Activated T-cell treated with anti-CD3 and anti-CD28 coated beads, Interleukin-2, amount 50 U/mL, for 72 hours (primary cell): Measurements from ENCODE around the gene LRP3. TPM values are rescaled to one million over a fixed set of nuclear protein-coding genes. Genes with fewer than 3 reads are reported as not detected.

Experiments
- ATAC-seq, 2 donors: fragments of 150-1000 bp; cut with Tn5 transposase; replicated peaks in 1 of 2; 2 replicates each; pipeline ENCODE4 v1.10.0; 2021; ENCODE audit warnings: moderate library complexity in 2 of 2, mild to moderate bottlenecking in 1 of 2
- DNase-seq, 2 donors: peaks; one replicate each; pipeline ENCODE4 v3.0.0; 2021 to 2022; ENCODE audit warnings: mixed read lengths in 1 of 2
- H3K27ac Mint-ChIP-seq: one replicate; pipeline ENCODE4 v1.8.0; 2022; ENCODE audit warnings: mild to moderate bottlenecking, moderate library complexity, mixed read lengths
- H3K27me3 Mint-ChIP-seq: one replicate; pipeline ENCODE4 v1.8.0; 2022; ENCODE audit warnings: low read depth, mixed read lengths
- H3K36me3 Mint-ChIP-seq, 2 donors: one replicate each; pipeline ENCODE4 v1.8.0; 2022; ENCODE audit warnings: mixed read lengths in 2 of 2, mild to moderate bottlenecking in 1 of 2; ENCODE audit not compliant: insufficient read depth in 2 of 2
- H3K4me1 Mint-ChIP-seq: one replicate; pipeline ENCODE4 v1.8.0; 2022; ENCODE audit warnings: low read depth, mixed read lengths
- H3K4me3 Mint-ChIP-seq, 2 donors: one replicate each; pipeline ENCODE4 v1.8.0; 2022; ENCODE audit warnings: mild to moderate bottlenecking in 2 of 2, mixed read lengths in 2 of 2, moderate library complexity in 2 of 2
- H3K9me3 Mint-ChIP-seq, 2 donors: one replicate each; pipeline ENCODE4 v1.8.0; 2022; ENCODE audit warnings: mixed read lengths in 2 of 2
- total RNA-seq, 2 donors: library from RNA; stranded (reverse); gene quantifications; one replicate each; pipeline ENCODE4 v1.2.3, GENCODE V29; 2022

Gene LRP3
- total RNA-seq, 2 donors from 2014 or later = 0.10 TPM; not detected in 1

DNA sequence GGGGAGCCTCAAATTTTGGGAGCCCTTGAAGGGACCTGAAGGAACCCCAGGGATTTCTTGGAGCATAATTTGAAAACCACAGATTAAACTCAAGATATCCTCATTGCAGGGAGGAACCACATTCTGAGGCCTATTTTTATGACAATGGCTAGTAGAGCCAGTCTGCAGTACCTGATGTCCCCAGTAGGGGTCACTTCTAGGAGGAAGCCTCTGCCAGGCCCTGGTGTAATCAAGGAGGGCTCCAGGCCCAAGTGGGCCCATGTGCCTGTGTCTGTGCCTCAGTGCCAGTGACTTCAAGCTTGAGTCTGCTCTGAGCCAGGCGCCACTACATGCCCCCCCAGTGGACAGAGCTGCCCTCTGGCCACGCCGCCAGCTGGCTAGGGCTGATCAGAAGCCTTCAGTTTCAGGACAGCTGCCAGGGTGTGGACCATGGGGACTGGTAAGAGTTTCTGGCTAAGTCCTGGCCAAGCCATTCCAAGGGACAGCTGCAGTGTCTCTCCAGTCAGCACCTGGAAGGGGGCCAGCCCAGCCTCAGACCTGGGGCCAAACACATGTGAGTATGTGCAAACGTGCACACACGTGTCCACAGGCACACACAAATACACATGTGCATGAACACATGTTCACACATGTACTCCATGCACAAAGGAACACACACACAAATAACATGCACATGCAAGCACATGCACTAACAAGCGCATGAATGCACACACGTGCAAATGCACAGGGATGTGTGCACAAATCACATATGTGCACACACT lies 52.0 kb downstream of the LRP3 start:
- H3K4me1 Mint-ChIP-seq = no peaks in the 10 kb centered on the region
- no peak for DNase-seq
- H3K4me3 Mint-ChIP-seq = no peak overlapping the region
- H3K9me3 Mint-ChIP-seq = no peaks in the 10 kb centered on the region
- peaks cover 14% of the 10 kb centered on the region for H3K27me3 Mint-ChIP-seq
- no peaks in the 10 kb centered on the region for H3K36me3 Mint-ChIP-seq
- no peak for ATAC-seq
- H3K27ac Mint-ChIP-seq = no peak overlapping the region

- no peaks in the 10 kb centered on the region for H3K36me3 Mint-ChIP-seq
- ATAC-seq (no peak), DNase-seq (no peak)
- H3K27ac Mint-ChIP-seq = no peak overlapping the region
- H3K4me3 Mint-ChIP-seq = no peak overlapping the region
- no peaks in the 10 kb centered on the region for H3K9me3 Mint-ChIP-seq
- H3K4me1 Mint-ChIP-seq = no peaks in the 10 kb centered on the region
- H3K27me3 Mint-ChIP-seq = peaks cover 14% of the 10 kb centered on the region
Measured at GRCh38 chr19:33246709-33247440, 52.7 kb downstream of the LRP3 start.

GRCh38 chr19:33247441-33247819 lies 53.3 kb downstream of the LRP3 start:
- H3K36me3 Mint-ChIP-seq = no peaks in the 10 kb centered on the region
- ATAC-seq = no peak
- H3K4me1 Mint-ChIP-seq = no peaks in the 10 kb centered on the region
- peaks cover 14% of the 10 kb centered on the region for H3K27me3 Mint-ChIP-seq
- H3K4me3 Mint-ChIP-seq = no peak overlapping the region
- DNase-seq = no peak
- no peak overlapping the region for H3K27ac Mint-ChIP-seq
- no peaks in the 10 kb centered on the region for H3K9me3 Mint-ChIP-seq

DNA sequence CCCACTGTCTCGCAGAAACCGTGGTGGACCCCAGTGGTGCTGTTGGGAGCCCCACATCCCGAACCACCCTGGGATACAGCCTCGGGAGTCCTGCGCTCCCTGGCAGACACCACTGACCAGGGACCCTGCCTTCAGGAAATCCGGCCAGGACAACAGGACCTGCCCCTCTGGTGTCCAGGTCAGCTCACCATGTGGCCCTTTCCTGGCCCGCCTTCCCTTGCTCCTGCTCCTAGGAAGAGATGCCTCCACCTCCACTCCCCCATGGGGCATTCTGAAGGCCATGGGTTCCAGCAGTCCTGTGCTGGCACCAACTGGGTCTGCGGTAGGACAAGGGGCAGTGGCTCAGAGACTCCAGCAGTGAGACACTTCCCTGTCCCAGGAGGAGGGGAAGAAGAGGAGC lies 54.0 kb downstream of the LRP3 start:
- ATAC-seq (no peak), DNase-seq (no peak)
- no peak overlapping the region for H3K27ac Mint-ChIP-seq
- H3K9me3 Mint-ChIP-seq = no peaks in the 10 kb centered on the region
- H3K27me3 Mint-ChIP-seq = peaks cover 14% of the 10 kb centered on the region
- H3K4me1 Mint-ChIP-seq = no peaks in the 10 kb centered on the region
- no peaks in the 10 kb centered on the region for H3K36me3 Mint-ChIP-seq
- H3K4me3 Mint-ChIP-seq = no peak overlapping the region

GRCh38 chr19:33248553-33248953 lies 54.4 kb downstream of the LRP3 start:
- ATAC-seq (no peak), DNase-seq (no peak)
- Mint-ChIP-seq H3K36me3 (no peaks in the 10 kb centered on the region), H3K4me1 (no peaks in the 10 kb centered on the region), H3K27me3 (peaks cover 14% of the 10 kb centered on the region), H3K4me3 (no peak overlapping the region), H3K27ac (no peak overlapping the region), H3K9me3 (no peaks in the 10 kb centered on the region)

GRCh38 chr19:33248954-33249613 lies 55.0 kb downstream of the LRP3 start:
- no peaks in the 10 kb centered on the region for H3K36me3 Mint-ChIP-seq
- H3K4me3 Mint-ChIP-seq = no peak overlapping the region

DNA sequence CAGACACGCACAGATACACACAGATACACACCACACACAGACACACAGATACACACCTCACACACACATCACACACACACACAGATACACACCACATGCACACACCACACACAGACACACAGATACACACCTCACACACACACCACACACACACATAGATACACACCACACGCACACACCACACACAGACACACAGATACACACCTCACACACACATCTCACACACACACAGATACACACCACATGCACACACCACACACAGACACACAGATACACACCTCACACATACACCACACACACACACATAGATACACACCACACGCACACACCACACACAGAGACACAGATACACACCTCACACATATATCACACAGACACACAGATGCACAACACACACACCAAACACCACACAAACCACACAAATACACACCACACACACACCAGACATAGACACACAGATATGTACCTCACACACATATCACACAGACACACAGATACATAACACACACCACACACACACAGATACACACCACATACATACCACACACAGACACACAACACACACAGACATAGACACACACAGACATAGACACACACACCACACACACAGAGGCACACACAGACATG lies 55.7 kb downstream of the LRP3 start:
- no peaks in the 10 kb centered on the region for H3K4me1 Mint-ChIP-seq
- no peak overlapping the region for H3K4me3 Mint-ChIP-seq

More at GRCh38 chr19:33248954-33249613, 55.0 kb downstream of the LRP3 start:
- ATAC-seq = peak in 1 of 2 donors; percentile 40
- peaks cover 9% of the 10 kb centered on the region for H3K27me3 Mint-ChIP-seq
- no peaks in the 10 kb centered on the region for H3K9me3 Mint-ChIP-seq
- no peak overlapping the region for H3K27ac Mint-ChIP-seq
- no peak for DNase-seq
- no peaks in the 10 kb centered on the region for H3K4me1 Mint-ChIP-seq

DNA sequence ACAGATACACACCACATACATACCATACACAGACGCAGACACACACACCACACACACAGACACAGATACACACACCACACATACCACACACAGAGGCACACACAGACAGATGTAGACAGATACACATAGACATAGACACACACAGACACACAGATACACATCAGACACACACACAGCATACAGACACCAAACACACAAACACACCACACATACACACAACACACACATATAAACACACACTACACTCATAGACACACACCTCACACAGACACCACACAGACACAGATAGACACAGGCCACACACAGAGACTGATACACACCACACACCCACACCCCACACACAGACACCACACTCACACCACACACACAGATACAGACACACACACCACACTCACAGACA lies 56.4 kb downstream of the LRP3 start:
- no peaks in the 10 kb centered on the region for H3K4me1 Mint-ChIP-seq
- no peak overlapping the region for H3K27ac Mint-ChIP-seq
- H3K9me3 Mint-ChIP-seq = no peaks in the 10 kb centered on the region
- no peaks in the 10 kb centered on the region for H3K36me3 Mint-ChIP-seq
- H3K27me3 Mint-ChIP-seq = no peaks in the 10 kb centered on the region
- DNase-seq (no peak), ATAC-seq (no peak)
- H3K4me3 Mint-ChIP-seq = no peak overlapping the region

More for the DNA sequence above, 55.7 kb downstream of the LRP3 start:
- ATAC-seq (no peak), DNase-seq (no peak)
- Mint-ChIP-seq H3K27me3 (peaks cover 1% of the 10 kb centered on the region), H3K9me3 (no peaks in the 10 kb centered on the region), H3K36me3 (no peaks in the 10 kb centered on the region), H3K27ac (no peak overlapping the region)

- no peaks in the 10 kb centered on the region for H3K36me3 Mint-ChIP-seq
- DNase-seq (no peak), ATAC-seq (no peak)
- H3K4me3 Mint-ChIP-seq = no peak overlapping the region
- H3K9me3 Mint-ChIP-seq = no peaks in the 10 kb centered on the region
- no peaks in the 10 kb centered on the region for H3K27me3 Mint-ChIP-seq
- no peak overlapping the region for H3K27ac Mint-ChIP-seq
- no peaks in the 10 kb centered on the region for H3K4me1 Mint-ChIP-seq
Measured at GRCh38 chr19:33251076-33251475, 56.9 kb downstream of the LRP3 start.

GRCh38 chr19:33251526-33252090 lies 57.5 kb downstream of the LRP3 start:
- ATAC-seq (no peak), DNase-seq (no peak)
- Mint-ChIP-seq H3K36me3 (no peaks in the 10 kb centered on the region), H3K4me1 (no peaks in the 10 kb centered on the region), H3K4me3 (no peak overlapping the region), H3K27me3 (no peaks in the 10 kb centered on the region), H3K27ac (no peak overlapping the region), H3K9me3 (no peaks in the 10 kb centered on the region)

- Mint-ChIP-seq H3K4me1 (no peaks in the 10 kb centered on the region), H3K4me3 (no peak overlapping the region), H3K36me3 (no peaks in the 10 kb centered on the region), H3K27me3 (no peaks in the 10 kb centered on the region), H3K9me3 (no peaks in the 10 kb centered on the region), H3K27ac (no peak overlapping the region)
- ATAC-seq (no peak), DNase-seq (no peak)
Measured at GRCh38 chr19:33252418-33252962, 58.4 kb downstream of the LRP3 start.

GRCh38 chr19:33252971-33253370 lies 58.8 kb downstream of the LRP3 start:
- Mint-ChIP-seq H3K9me3 (no peaks in the 10 kb centered on the region), H3K4me3 (no peak overlapping the region), H3K27ac (no peak overlapping the region), H3K36me3 (no peaks in the 10 kb centered on the region), H3K27me3 (no peaks in the 10 kb centered on the region), H3K4me1 (no peaks in the 10 kb centered on the region)
- DNase-seq = no peak
- ATAC-seq = no peak
